Stimulated activated CD4-positive, alpha-beta T cell treated with anti-CD3 and anti-CD28 coated beads, TNF-alpha, amount 100 ng/mL, for 24 hours (primary cell): Measurements from ENCODE around the gene DENND11.

Source experiments
- DNase-seq, 3 experiments: peaks; one replicate each; pipeline ENCODE4 v3.0.0-alpha.2; 2020; ENCODE audit warnings: low read depth in 3 of 3

Gene DENND11

GRCh38 chr7:141679014-141679413 lies 23.0 kb downstream of the DENND11 start:
- DNase-seq, result no peak

- DNase-seq, result no peak
Measured at GRCh38 chr7:141676618-141677017, 25.3 kb downstream of the DENND11 start.

- no peak for DNase-seq
Measured at GRCh38 chr7:141675436-141676215, 26.3 kb downstream of the DENND11 start.

GRCh38 chr7:141674702-141675101 lies 27.3 kb downstream of the DENND11 start:
- DNase-seq, result no peak

GRCh38 chr7:141674171-141674671 lies 27.7 kb downstream of the DENND11 start:
- DNase-seq, result no peak

- DNase-seq, result no peak
Measured at GRCh38 chr7:141673346-141673745, 28.6 kb downstream of the DENND11 start.

GRCh38 chr7:141671705-141672496 lies 30.1 kb downstream of the DENND11 start:
- DNase-seq, result no peak

- no peak for DNase-seq
Measured at GRCh38 chr7:141668853-141669252, 33.1 kb downstream of the DENND11 start.

- no peak for DNase-seq
Measured at GRCh38 chr7:141666071-141666470, 35.9 kb downstream of the DENND11 start.

- no peak for DNase-seq
Measured at GRCh38 chr7:141665208-141666035, 36.5 kb downstream of the DENND11 start.

GRCh38 chr7:141664450-141664849 lies 37.5 kb downstream of the DENND11 start:
- no peak for DNase-seq

GRCh38 chr7:141663081-141663849 lies 38.7 kb downstream of the DENND11 start:
- no peak for DNase-seq

- DNase-seq, result no peak
Measured at GRCh38 chr7:141660259-141660658, 41.7 kb downstream of the DENND11 start.

- DNase-seq, result no peak
Measured at GRCh38 chr7:141659501-141659900, 42.5 kb downstream of the DENND11 start.

GRCh38 chr7:141654551-141654950 lies 47.4 kb downstream of the DENND11 start:
- peak in 2 of 3 experiments; percentile 22 to 29 for DNase-seq

- DNase-seq, result no peak
Measured at GRCh38 chr7:141652691-141653090, 49.3 kb downstream of the DENND11 start.
